ENCODE measurements around the gene SKAP2. TPM values are rescaled to one million over a fixed set of nuclear protein-coding genes. Genes with fewer than 3 reads are reported as not detected.

The SKAP2 gene
- total RNA-seq, 2 experiments from 2014 or later: 12.8 to 15.1 TPM

DNA sequence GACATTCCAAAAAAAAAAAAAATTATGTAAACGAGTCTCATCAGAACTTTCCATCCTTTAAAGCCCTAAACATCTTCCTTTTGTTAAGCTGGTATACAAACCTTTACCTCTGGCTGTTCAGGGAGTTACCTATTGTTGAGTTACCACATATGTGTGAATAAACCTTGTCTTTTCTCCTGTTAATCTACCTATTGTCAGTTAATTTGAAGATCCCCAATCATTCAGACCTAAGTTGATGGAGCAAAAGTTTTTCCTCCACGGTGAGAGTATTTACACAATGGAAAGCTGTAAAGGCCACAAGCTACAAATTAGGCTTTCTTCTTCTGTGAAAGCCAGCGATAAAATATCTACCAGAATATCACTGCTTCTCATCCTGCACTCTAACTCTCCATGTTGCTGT lies 80.3 kb downstream of the SKAP2 start:
- Mint-ChIP-seq H3K4me1 (no peaks in the 10 kb centered on the region), H3K9me3 (no peaks in the 10 kb centered on the region), H3K27me3 (peaks cover 2% of the 10 kb centered on the region), H3K36me3 (ENCODE audit: low read depth) (no peaks in the 10 kb centered on the region), H3K4me3 (no peak overlapping the region), H3K27ac (no peak overlapping the region)
- DNase-seq: no peak
- CTCF ChIA-PET: no interaction called here
- POLR2A ChIA-PET: no interaction called here

DNA sequence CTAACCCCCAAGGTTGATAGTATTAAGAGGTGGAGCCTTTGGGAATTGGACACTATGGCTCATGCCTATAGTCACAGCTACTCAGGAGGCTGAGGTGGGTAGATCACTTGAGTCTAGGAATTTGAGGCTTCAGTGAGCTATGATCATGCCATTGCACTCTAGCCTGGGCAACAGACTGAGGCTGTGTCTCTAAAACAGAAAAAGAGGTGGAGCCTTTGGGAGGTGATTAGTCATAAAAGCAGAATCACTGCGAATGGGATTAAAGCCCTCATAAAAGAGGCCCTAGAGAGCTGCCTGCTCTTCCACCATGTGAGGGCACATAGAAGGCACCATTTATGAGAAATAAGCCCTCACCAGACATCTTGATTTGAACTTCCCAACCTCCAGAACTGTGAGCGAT lies 81.9 kb downstream of the SKAP2 start:
- Mint-ChIP-seq H3K27ac (no peak overlapping the region), H3K4me3 (no peak overlapping the region), H3K36me3 (ENCODE audit: low read depth) (no peaks in the 10 kb centered on the region), H3K9me3 (no peaks in the 10 kb centered on the region), H3K27me3 (peaks cover 2% of the 10 kb centered on the region), H3K4me1 (no peaks in the 10 kb centered on the region)
- DNase-seq: no peak
- ChIA-PET POLR2A (no interaction called here), CTCF (no interaction called here)

DNA sequence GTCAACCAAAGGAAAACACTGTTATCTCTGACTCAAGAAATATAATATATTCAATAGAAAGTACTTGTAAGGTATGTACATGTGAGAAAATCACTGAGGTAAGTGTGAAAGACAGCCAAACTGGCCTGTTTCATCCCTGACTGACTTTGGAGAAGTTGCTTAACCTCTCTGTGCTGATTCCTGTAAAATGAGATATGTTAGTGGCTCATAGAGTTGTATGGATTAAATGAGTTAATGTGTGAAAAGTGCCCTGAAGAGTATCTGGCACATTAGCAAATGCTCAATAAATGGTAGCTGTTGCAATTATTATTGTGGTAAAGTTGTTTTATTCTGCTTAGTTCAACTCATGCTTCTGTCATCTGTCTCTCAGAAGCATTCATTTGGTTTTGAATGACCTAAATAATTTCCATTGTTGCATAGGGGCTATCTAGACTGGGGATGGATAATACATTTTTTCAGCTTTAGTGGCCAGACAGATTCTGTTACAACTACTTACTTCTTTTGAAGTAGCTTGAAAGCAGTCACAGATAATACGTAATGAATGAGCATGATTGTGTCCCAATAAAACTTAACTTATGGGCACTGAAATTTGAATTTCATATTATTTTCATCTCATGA lies 84.3 kb downstream of the SKAP2 start:
- no peak overlapping the region for H3K4me3 Mint-ChIP-seq
- CTCF ChIA-PET: no interaction called here

DNA sequence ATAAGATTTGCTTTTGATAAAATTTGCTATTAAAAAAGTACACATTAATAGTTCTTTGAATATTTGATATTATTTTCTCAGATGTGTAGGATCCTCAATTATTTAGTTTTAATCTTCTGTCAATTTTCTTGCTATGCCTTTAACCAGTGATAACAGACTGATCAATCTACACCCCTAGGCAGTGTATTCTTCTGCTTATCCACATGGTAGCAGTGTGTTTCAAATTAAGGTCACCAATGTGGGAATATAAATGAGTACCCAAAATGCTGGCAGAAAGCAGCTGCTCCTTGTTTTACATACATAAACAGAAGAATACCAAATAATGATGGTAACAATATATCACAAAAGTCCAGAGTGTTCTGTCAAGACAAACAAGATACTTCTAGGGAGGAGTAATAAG lies 87.0 kb downstream of the SKAP2 start:
- ChIA-PET CTCF (no interaction called here), POLR2A (no interaction called here)
- Mint-ChIP-seq H3K4me3 (no peak overlapping the region), H3K27ac (no peak overlapping the region), H3K9me3 (no peaks in the 10 kb centered on the region), H3K27me3 (peaks cover 2% of the 10 kb centered on the region), H3K36me3 (ENCODE audit: low read depth) (no peaks in the 10 kb centered on the region), H3K4me1 (no peaks in the 10 kb centered on the region)
- no peak for DNase-seq

More for the DNA sequence above, 84.3 kb downstream of the SKAP2 start:
- H3K9me3 Mint-ChIP-seq: no peaks in the 10 kb centered on the region
- H3K36me3 Mint-ChIP-seq (ENCODE audit: low read depth): no peaks in the 10 kb centered on the region
- H3K27ac Mint-ChIP-seq: no peak overlapping the region
- no peak for DNase-seq
- H3K27me3 Mint-ChIP-seq: peaks cover 2% of the 10 kb centered on the region
- H3K4me1 Mint-ChIP-seq: no peaks in the 10 kb centered on the region
- POLR2A ChIA-PET: no interaction called here

DNA sequence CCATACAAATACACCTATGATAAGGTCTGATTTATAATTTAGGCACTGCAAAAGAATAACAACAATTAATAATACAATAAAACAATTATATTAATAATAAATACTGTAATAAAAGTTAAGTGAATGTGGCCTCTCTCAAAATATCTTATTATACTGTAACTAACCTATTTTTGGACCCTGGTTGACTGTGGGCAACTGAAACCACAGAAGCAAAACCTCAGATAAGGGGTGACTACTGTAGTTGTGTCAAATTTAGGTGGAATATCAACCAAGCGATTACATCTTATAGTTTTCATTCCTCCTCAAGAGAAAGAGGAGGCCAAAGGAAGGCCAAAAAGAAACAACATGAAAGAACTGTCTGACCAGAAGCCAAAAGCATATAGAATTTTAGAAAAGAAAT lies 103.9 kb downstream of the SKAP2 start:
- H3K36me3 Mint-ChIP-seq (ENCODE audit: low read depth): no peaks in the 10 kb centered on the region
- no peak overlapping the region for H3K27ac Mint-ChIP-seq
- H3K27me3 Mint-ChIP-seq: no peaks in the 10 kb centered on the region
- ChIA-PET CTCF (no interaction called here), POLR2A (no interaction called here)
- H3K4me1 Mint-ChIP-seq: no peaks in the 10 kb centered on the region
- no peaks in the 10 kb centered on the region for H3K9me3 Mint-ChIP-seq
- no peak overlapping the region for H3K4me3 Mint-ChIP-seq
- DNase-seq: no peak

DNA sequence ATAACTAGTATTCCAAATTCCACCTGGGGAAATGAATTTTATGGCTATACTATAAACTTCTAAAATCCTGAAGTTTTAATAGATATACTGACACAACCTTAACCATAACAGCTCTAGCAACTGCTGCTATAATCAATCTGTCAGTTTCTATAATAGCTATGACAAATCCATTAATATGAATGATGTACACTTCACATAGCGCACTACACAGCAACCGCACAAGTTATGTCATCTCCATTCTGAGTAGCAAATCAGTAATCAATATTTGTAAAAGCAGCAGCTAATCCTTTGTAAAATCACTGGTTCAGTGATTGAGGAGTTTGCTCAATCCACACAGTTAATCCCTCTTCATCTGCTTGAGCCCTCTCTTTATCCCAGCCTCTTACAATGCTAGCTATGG lies 105.3 kb downstream of the SKAP2 start:
- no peaks in the 10 kb centered on the region for H3K9me3 Mint-ChIP-seq
- no peak overlapping the region for H3K4me3 Mint-ChIP-seq
- DNase-seq: no peak
- H3K36me3 Mint-ChIP-seq (ENCODE audit: low read depth): no peaks in the 10 kb centered on the region
- no peak overlapping the region for H3K27ac Mint-ChIP-seq
- H3K4me1 Mint-ChIP-seq: no peaks in the 10 kb centered on the region
- CTCF ChIA-PET: no interaction called here
- POLR2A ChIA-PET: no interaction called here
- no peaks in the 10 kb centered on the region for H3K27me3 Mint-ChIP-seq

DNA sequence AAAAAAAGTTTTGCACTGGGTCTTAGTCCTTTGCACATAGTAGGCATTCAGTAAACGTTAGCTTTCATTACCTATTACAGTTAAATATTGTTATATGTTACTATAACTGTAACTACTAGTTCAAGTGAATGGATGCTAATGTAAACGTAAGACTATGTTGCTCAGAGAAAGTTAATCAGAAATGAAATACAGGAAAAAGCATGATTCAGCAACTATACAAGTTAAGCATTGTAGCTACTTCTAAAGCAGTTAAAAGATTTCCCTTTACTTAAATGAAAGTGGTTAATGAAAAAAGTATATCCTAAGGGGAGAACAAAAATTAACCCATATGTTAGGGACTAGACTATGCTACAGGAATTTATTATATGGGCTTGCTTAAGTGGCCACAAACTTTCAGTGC lies 121.2 kb downstream of the SKAP2 start:
- DNase-seq: no peak
- POLR2A ChIA-PET: no interaction called here
- H3K27me3 Mint-ChIP-seq: peaks cover 5% of the 10 kb centered on the region
- CTCF ChIA-PET: no interaction called here
- no peak overlapping the region for H3K27ac Mint-ChIP-seq
- no peaks in the 10 kb centered on the region for H3K9me3 Mint-ChIP-seq
- H3K4me1 Mint-ChIP-seq: no peaks in the 10 kb centered on the region
- H3K4me3 Mint-ChIP-seq: no peak overlapping the region
- no peaks in the 10 kb centered on the region for H3K36me3 Mint-ChIP-seq (ENCODE audit: low read depth)

DNA sequence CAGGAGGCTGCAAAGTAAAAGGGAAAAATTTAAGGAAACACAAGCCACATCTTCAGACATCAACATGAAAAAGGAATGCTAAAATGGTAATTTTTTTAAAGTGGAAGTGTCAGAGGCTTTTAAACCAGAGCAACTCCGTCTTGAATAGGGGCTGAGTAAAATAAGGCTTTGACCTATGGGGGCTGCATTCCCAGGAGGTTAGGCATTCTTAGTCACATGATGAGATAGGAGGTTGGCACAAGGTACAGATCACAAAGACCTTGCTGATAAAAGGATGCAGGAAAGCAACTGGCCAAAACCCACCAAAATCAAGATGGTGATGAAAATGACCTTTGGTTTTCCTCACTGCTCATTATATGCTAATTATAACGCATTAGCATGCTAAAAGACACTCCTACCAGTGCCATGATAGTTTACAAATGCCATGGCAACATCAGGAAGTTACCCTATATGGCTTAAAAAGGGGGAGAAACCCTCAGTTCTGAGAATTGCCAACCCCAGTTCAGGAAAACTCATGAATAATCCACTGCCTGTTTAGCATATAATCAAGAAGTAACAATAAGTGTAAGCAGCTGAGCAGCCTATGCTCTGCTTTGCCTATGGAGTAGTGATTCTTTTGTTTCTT lies 128.3 kb downstream of the SKAP2 start:
- Mint-ChIP-seq H3K36me3 (ENCODE audit: low read depth) (no peaks in the 10 kb centered on the region), H3K4me1 (no peaks in the 10 kb centered on the region), H3K4me3 (no peak overlapping the region), H3K27ac (no peak overlapping the region), H3K27me3 (peaks cover 2% of the 10 kb centered on the region), H3K9me3 (no peaks in the 10 kb centered on the region)
- POLR2A ChIA-PET: no interaction called here
- DNase-seq: no peak
- CTCF ChIA-PET: no interaction called here

DNA sequence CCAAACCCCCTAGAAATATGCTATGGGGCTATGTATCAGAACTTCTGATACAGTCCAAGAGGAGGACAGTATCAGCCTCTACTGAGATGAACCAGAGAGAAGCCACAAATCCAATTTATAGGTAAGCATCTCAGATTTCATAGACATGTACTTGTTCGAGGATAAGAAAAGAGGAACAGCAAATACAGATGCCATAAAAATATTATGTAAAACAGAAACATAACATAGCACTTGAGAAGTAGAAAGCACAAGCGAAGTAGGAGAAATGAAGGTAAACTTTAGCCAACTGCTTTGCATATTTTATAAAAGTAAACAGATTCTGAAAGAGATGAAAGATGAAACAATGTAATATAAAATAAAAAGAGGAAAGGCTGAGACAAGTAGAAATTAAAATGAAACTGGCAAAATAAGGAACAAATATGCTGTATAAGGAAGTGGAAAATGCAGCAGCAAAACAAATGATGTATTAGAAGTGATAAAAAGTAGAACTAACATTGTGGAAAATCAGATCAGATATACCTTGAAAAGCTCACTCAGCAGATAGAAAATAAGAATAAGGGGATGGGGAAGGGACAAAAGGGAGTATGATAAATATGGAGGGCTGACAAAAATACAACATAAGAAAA lies 135.1 kb downstream of the SKAP2 start:
- H3K36me3 Mint-ChIP-seq (ENCODE audit: low read depth): no peaks in the 10 kb centered on the region
- no peaks in the 10 kb centered on the region for H3K9me3 Mint-ChIP-seq
- H3K27me3 Mint-ChIP-seq: peaks cover 4% of the 10 kb centered on the region
- ChIA-PET POLR2A (no interaction called here), CTCF (no interaction called here)
- DNase-seq: no peak
- no peak overlapping the region for H3K4me3 Mint-ChIP-seq
- H3K27ac Mint-ChIP-seq: no peak overlapping the region
- no peaks in the 10 kb centered on the region for H3K4me1 Mint-ChIP-seq

DNA sequence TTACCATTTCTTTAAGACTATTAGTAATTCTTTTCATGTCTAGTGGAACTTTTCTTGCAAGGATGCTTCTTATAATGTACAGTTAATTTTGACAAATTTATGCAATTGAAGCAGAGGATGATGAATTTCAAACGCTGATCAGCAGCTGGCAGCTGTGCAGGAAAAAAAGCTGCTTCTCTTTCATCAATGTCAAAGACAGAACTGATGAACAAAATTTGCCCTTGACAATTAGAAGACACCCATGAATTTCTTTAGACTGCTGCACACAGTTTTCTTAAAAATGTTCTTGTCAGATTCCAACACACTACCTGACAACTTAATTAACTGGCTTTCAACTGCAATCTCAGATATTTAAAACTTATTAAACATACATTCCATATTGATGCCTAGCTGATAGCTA lies 138.3 kb downstream of the SKAP2 start:
- H3K27ac Mint-ChIP-seq: no peak overlapping the region
- DNase-seq: no peak

DNA sequence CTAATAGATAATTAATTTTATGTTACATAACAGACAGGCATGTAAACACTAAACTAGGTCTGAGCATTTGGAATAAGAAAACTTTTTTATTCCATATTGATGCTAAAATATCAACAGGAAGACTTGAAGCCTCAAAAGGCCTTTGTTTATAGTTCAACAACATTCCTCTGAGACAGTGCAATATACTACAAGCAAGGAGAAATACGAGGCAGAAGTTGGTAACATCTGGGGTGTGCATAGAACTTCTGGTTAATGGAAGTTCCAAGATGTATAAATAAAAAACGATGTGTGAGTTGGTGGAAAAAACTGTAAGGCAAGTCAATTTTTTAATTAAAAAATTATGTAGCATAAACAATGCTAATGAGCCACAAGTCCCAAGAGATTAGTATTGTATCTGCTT lies 139.6 kb downstream of the SKAP2 start:
- no peaks in the 10 kb centered on the region for H3K36me3 Mint-ChIP-seq (ENCODE audit: low read depth)
- no peaks in the 10 kb centered on the region for H3K9me3 Mint-ChIP-seq
- CTCF ChIA-PET: no interaction called here
- POLR2A ChIA-PET: no interaction called here
- no peak overlapping the region for H3K4me3 Mint-ChIP-seq
- peaks cover 2% of the 10 kb centered on the region for H3K27me3 Mint-ChIP-seq
- H3K27ac Mint-ChIP-seq: no peak overlapping the region
- no peaks in the 10 kb centered on the region for H3K4me1 Mint-ChIP-seq
- DNase-seq: no peak

More for the DNA sequence above, 138.3 kb downstream of the SKAP2 start:
- H3K27me3 Mint-ChIP-seq: peaks cover 2% of the 10 kb centered on the region
- H3K4me1 Mint-ChIP-seq: no peaks in the 10 kb centered on the region
- POLR2A ChIA-PET: no interaction called here
- no peaks in the 10 kb centered on the region for H3K9me3 Mint-ChIP-seq
- H3K4me3 Mint-ChIP-seq: no peak overlapping the region
- H3K36me3 Mint-ChIP-seq (ENCODE audit: low read depth): no peaks in the 10 kb centered on the region
- CTCF ChIA-PET: no interaction called here

DNA sequence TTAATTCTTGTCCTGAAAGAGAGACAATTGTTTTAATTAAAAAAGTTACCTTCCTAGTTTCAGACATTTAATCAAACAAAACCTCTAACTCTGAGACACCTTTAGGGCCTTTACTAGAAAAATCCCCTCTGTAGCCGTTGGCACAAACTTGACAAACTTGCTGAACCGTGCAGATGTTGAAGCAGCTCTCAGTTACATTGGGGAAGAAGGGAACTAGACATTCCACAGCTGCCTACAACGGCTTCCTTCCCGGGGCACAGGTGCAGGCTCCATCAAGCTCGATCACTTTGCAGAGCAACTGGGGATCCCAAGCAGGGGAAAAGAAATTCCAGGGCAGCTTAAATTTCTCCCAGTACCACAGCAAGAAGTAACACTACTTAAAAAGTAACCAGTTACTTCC lies 141.3 kb downstream of the SKAP2 start:
- Mint-ChIP-seq H3K4me1 (no peaks in the 10 kb centered on the region), H3K9me3 (no peaks in the 10 kb centered on the region), H3K4me3 (no peak overlapping the region), H3K36me3 (ENCODE audit: low read depth) (no peaks in the 10 kb centered on the region), H3K27me3 (no peaks in the 10 kb centered on the region), H3K27ac (no peak overlapping the region)
- ChIA-PET POLR2A (no interaction called here), CTCF (interaction anchor here (0.9 to 1.2 kb wide), 2 partner anchors 42 to 438 kb away, joined by 3 read pairs; no protein-coding TSS in a partner anchor)
- DNase-seq: no peak

DNA sequence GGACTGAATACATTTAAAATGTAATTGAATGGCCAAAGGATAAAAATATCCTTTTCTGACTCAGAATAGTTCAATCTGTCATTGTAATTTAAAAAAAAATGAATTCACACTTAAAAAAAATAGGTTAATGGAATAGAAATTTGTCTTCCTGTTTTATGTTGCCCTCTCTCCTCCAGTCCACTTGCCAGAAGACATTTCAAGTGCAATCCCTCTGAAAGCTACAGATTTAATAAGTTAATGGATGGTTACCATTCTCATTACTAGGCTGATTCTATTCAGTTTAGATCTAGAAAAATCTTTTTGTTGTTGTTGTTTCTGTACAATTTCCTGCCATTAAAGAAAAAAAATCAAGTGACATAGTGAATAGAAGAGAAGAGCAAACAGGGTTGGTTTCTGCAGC lies 142.9 kb downstream of the SKAP2 start:
- CTCF ChIA-PET: no interaction called here

DNA sequence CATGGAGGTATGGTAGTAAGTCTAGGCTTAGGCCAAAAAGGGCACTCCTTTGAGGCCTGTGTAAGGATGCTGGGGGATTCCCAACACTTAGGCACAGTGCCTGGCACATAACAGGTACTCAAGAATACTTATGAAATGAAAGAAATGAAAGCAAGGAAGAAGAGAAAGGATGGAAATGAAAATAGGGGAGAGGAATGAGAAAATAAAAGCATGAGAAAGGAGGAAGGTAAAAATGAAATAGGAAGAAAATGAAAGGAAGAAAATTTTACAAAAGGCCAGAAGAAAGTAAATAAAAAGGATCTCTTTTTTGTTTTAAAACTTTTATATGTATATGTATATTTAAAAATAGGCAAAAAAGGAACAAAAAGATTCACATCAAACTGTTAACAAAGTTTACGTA lies 146.3 kb downstream of the SKAP2 start:
- Mint-ChIP-seq H3K4me1 (no peaks in the 10 kb centered on the region), H3K4me3 (no peak overlapping the region), H3K27ac (no peak overlapping the region), H3K27me3 (peaks cover 2% of the 10 kb centered on the region), H3K9me3 (no peaks in the 10 kb centered on the region), H3K36me3 (ENCODE audit: low read depth) (no peaks in the 10 kb centered on the region)
- CTCF ChIA-PET: no interaction called here
- POLR2A ChIA-PET: no interaction called here
- no peak for DNase-seq

More for the DNA sequence above, 142.9 kb downstream of the SKAP2 start:
- H3K4me3 Mint-ChIP-seq: no peak overlapping the region
- POLR2A ChIA-PET: no interaction called here
- H3K36me3 Mint-ChIP-seq (ENCODE audit: low read depth): no peaks in the 10 kb centered on the region
- no peak for DNase-seq
- H3K27ac Mint-ChIP-seq: no peak overlapping the region
- H3K4me1 Mint-ChIP-seq: no peaks in the 10 kb centered on the region
- no peaks in the 10 kb centered on the region for H3K9me3 Mint-ChIP-seq
- H3K27me3 Mint-ChIP-seq: no peaks in the 10 kb centered on the region

Data from activated CD4-positive, alpha-beta memory T cell treated with anti-CD3 and anti-CD28 coated beads, Interleukin-2, amount 10 ng/mL, durations not matched to agents 7 days and 5 days (primary cell).